Panc1 (cell line): ENCODE results near the gene NR3C1.

Experiments
- CTCF ChIP-seq: fragments of 450-650 bp; IDR thresholded peaks from 2 replicates; pipeline ENCODE4 v1.5.1; 2017; ENCODE audit warnings: mild to moderate bottlenecking
- POLR2AphosphoS5 ChIP-seq: IDR thresholded peaks from 2 replicates; pipeline ENCODE4 v1.6.1; 2012; ENCODE audit warnings: mild to moderate bottlenecking, low read depth, low read length, moderate library complexity
- SIN3A ChIP-seq: IDR thresholded peaks from 2 replicates; pipeline ENCODE4 v1.6.1; 2012; ENCODE audit warnings: low read depth, mild to moderate bottlenecking, low read length, moderate library complexity, borderline replicate concordance; ENCODE audit not compliant: insufficient read depth

GRCh38 chr5:143309661-143310431, 93.6 kb downstream of the NR3C1 start:
- TF ChIP-seq CTCF (no peak), POLR2AphosphoS5 (no peak), SIN3A (no peak)
